GM12872 (cell line): ENCODE results near the gene BRWD1.

Source experiments
- CTCF ChIP-seq: IDR thresholded peaks from 3 replicates; pipeline ENCODE4 v1.5.1; 2011; ENCODE audit warnings: low read depth, mild to moderate bottlenecking, low read length, moderate library complexity; ENCODE audit not compliant: insufficient read depth

Gene BRWD1

GRCh38 chr21:39193380-39193779, 120.1 kb downstream of the BRWD1 start:
- TF ChIP-seq CTCF = no peak

GRCh38 chr21:39189857-39190604, 123.4 kb downstream of the BRWD1 start:
- TF ChIP-seq CTCF = no peak

GRCh38 chr21:39188521-39189139, 124.8 kb downstream of the BRWD1 start:
- TF ChIP-seq CTCF = no peak

GRCh38 chr21:39187141-39187540, 126.3 kb downstream of the BRWD1 start:
- no peak for TF ChIP-seq CTCF

- no peak for TF ChIP-seq CTCF
These were observed 126.8 kb downstream of the BRWD1 start for GRCh38 chr21:39186676-39187075.

- no peak for TF ChIP-seq CTCF
These were observed 128.3 kb downstream of the BRWD1 start for GRCh38 chr21:39185157-39185556.

GRCh38 chr21:39184050-39184980, 129.1 kb downstream of the BRWD1 start:
- no peak for TF ChIP-seq CTCF
